ENCODE results near the gene EPS8.

- no peak for TF ChIP-seq MAX (IDR thresholded peaks at IDR 0.05; ENCODE audit: low read depth)
- TF ChIP-seq REST (IDR thresholded peaks at IDR 0.05; ENCODE audit: low read depth, low read length) = no peak
- no peak for TF ChIP-seq CTCF (IDR thresholded peaks at IDR 0.05)
- no peak for TF ChIP-seq SMC3 (IDR thresholded peaks at IDR 0.05; ENCODE audit: low read depth, low read length)
Observed at GRCh38 chr12:15837141-15837790, 48.1 kb upstream of the EPS8 start.

Measured in SK-N-SH (cell line).